HG03045 (cell line): ENCODE results near the gene ANKHD1.

Source experiments
- ATAC-seq: cut with Tn5 transposase; IDR thresholded peaks from one replicate; pipeline ENCODE4 v1.9.1; 2021; ENCODE audit warnings: mild to moderate bottlenecking, moderate library complexity; ENCODE audit not compliant: unreplicated experiment

ANKHD1 gene

GRCh38 chr5:140557965-140558364 lies 156.3 kb downstream of the ANKHD1 start:
- ATAC-seq = no peak

- ATAC-seq = no peak
Measured at GRCh38 chr5:140558542-140558941, 156.9 kb downstream of the ANKHD1 start.

GRCh38 chr5:140560227-140560626 lies 158.6 kb downstream of the ANKHD1 start:
- ATAC-seq = no peak

- no peak for ATAC-seq
Measured at GRCh38 chr5:140561753-140562523, 160.3 kb downstream of the ANKHD1 start.

GRCh38 chr5:140563596-140563995 lies 162.0 kb downstream of the ANKHD1 start:
- no peak for ATAC-seq

- peak; percentile 88 for ATAC-seq
Measured at GRCh38 chr5:140564196-140565023, 162.8 kb downstream of the ANKHD1 start, which contains the start of the genes APBB3 and SLC35A4. Gene APBB3, minus strand, starts transcription at chr5:140564598. Its CDS starts 353 bp downstream, at chr5:140564245. Gene SLC35A4, plus strand, starts transcription at chr5:140564828. Its CDS starts 2,342 bp downstream, at chr5:140567170.

- ATAC-seq = no peak
Measured at GRCh38 chr5:140565024-140565779, 163.6 kb downstream of the ANKHD1 start.

GRCh38 chr5:140565780-140566095 lies 164.1 kb downstream of the ANKHD1 start:
- no peak for ATAC-seq

GRCh38 chr5:140566665-140567064 lies 165.0 kb downstream of the ANKHD1 start:
- ATAC-seq = no peak

- ATAC-seq = no peak
Measured at GRCh38 chr5:140567136-140567818, 165.6 kb downstream of the ANKHD1 start.

GRCh38 chr5:140567871-140568270 lies 166.2 kb downstream of the ANKHD1 start:
- ATAC-seq = no peak

GRCh38 chr5:140568443-140569063 lies 166.9 kb downstream of the ANKHD1 start:
- ATAC-seq = no peak

- ATAC-seq = no peak
Measured at GRCh38 chr5:140569197-140569596, 167.6 kb downstream of the ANKHD1 start.

GRCh38 chr5:140570058-140570457 lies 168.4 kb downstream of the ANKHD1 start:
- no peak for ATAC-seq

GRCh38 chr5:140570488-140570887 lies 168.9 kb downstream of the ANKHD1 start:
- no peak for ATAC-seq

- no peak for ATAC-seq
Measured at GRCh38 chr5:140571105-140571504, 169.5 kb downstream of the ANKHD1 start.

GRCh38 chr5:140573683-140574082 lies 172.1 kb downstream of the ANKHD1 start:
- ATAC-seq = no peak

GRCh38 chr5:140574165-140574564 lies 172.5 kb downstream of the ANKHD1 start:
- ATAC-seq = no peak

- ATAC-seq = no peak
Measured at GRCh38 chr5:140575309-140575708, 173.7 kb downstream of the ANKHD1 start.

GRCh38 chr5:140576776-140577201 lies 175.2 kb downstream of the ANKHD1 start:
- ATAC-seq = no peak
